ENCODE results near the gene CTAG1A.
A peak's percentile ranks its signal among the peaks of the same experiment; 100 is the strongest.
"Not testable (repeated sequence)": the region's sequence is repeated elsewhere in the genome, so short reads cannot be mapped to it uniquely, and the experiment has no call there.

CTAG1A gene

GRCh38 chrX:154584585-154585183 is at the start of gene CTAG1A:
CTAG1A (plus strand) TSS chrX:154585133; CDS start chrX:154585207, 74 bp downstream.
- H3K4me3 ChIP-seq (replicated peaks; ENCODE audit: low read depth, low read length); DNase-seq (ENCODE audit: low read depth): not testable (repeated sequence)

- no peak for DNase-seq (ENCODE audit: low read depth)
- no peak overlapping the region for H3K4me3 ChIP-seq (replicated peaks; ENCODE audit: low read depth, low read length)
- no peak for TF ChIP-seq CTCF (IDR thresholded peaks at IDR 0.05; ENCODE audit: low read length, missing control alignments)
These were observed 49.0 kb upstream of the CTAG1A start for GRCh38 chrX:154535892-154536291.

GRCh38 chrX:154539077-154539476 is 45.9 kb upstream of the CTAG1A start:
- DNase-seq (ENCODE audit: low read depth): no peak
- no peak for TF ChIP-seq CTCF (IDR thresholded peaks at IDR 0.05; ENCODE audit: low read length, missing control alignments)
- no peak overlapping the region for H3K4me3 ChIP-seq (replicated peaks; ENCODE audit: low read depth, low read length)

- not testable (repeated sequence) for DNase-seq (ENCODE audit: low read depth); H3K4me3 ChIP-seq (replicated peaks; ENCODE audit: low read depth, low read length)
These were observed 44.6 kb upstream of the CTAG1A start for GRCh38 chrX:154540365-154540764.

GRCh38 chrX:154540897-154541535 is 43.9 kb upstream of the CTAG1A start:
- H3K4me3 ChIP-seq (replicated peaks; ENCODE audit: low read depth, low read length): no peak overlapping the region
- no peak for TF ChIP-seq CTCF (IDR thresholded peaks at IDR 0.05; ENCODE audit: low read length, missing control alignments)
- DNase-seq (ENCODE audit: low read depth): no peak

- TF ChIP-seq CTCF (IDR thresholded peaks at IDR 0.05; ENCODE audit: low read length, missing control alignments): no peak
- H3K4me3 ChIP-seq (replicated peaks; ENCODE audit: low read depth, low read length): no peak overlapping the region
- DNase-seq (ENCODE audit: low read depth): no peak
These were observed 43.4 kb upstream of the CTAG1A start for GRCh38 chrX:154541589-154541895.

- DNase-seq (ENCODE audit: low read depth): peak; percentile 95
- no peak overlapping the region for H3K4me3 ChIP-seq (replicated peaks; ENCODE audit: low read depth, low read length)
These were observed 42.8 kb upstream of the CTAG1A start for GRCh38 chrX:154541896-154542722.

More at GRCh38 chrX:154541896-154542722, 42.8 kb upstream of the CTAG1A start:
- no peak for TF ChIP-seq CTCF (IDR thresholded peaks at IDR 0.05; ENCODE audit: low read length, missing control alignments)

Data from fibroblast of pulmonary artery (primary cell).